Glomerular visceral epithelial cell (primary cell): ENCODE measurements around the gene LZTFL1.
A peak's percentile ranks its signal among the peaks of the same experiment; 100 is the strongest.

ENCODE experiments used
- DNase-seq: peaks from one replicate; pipeline ENCODE4 v3.0.0-alpha.2; 2016; ENCODE audit errors: extremely low spot score

LZTFL1 gene

GRCh38 chr3:45841757-45842491 is at the start of gene LZTFL1:
LZTFL1 (minus strand) TSS chr3:45842119; CDS start chr3:45841991, 128 bp downstream.
- peak; percentile 93 for DNase-seq

- DNase-seq, result peak; percentile 29
Measured at GRCh38 chr3:45890405-45890804, 48.5 kb upstream of the LZTFL1 start.

- no peak for DNase-seq
Measured at GRCh38 chr3:45889337-45889736, 47.4 kb upstream of the LZTFL1 start.

- DNase-seq, result no peak
Measured at GRCh38 chr3:45887759-45888511, 46.0 kb upstream of the LZTFL1 start.

- no peak for DNase-seq
Measured at GRCh38 chr3:45887285-45887684, 45.4 kb upstream of the LZTFL1 start.

- DNase-seq, result no peak
Measured at GRCh38 chr3:45885979-45886705, 44.2 kb upstream of the LZTFL1 start, which contains the start of gene CCR9. CCR9 (plus strand) TSS chr3:45886543; CDS start chr3:45894934, 8,391 bp downstream.

GRCh38 chr3:45884368-45885201 is 42.7 kb upstream of the LZTFL1 start:
- no peak for DNase-seq

GRCh38 chr3:45881078-45882022 is 39.4 kb upstream of the LZTFL1 start:
- DNase-seq, result no peak

- DNase-seq, result no peak
Measured at GRCh38 chr3:45880725-45881077, 38.8 kb upstream of the LZTFL1 start.

GRCh38 chr3:45878124-45878523 is 36.2 kb upstream of the LZTFL1 start:
- no peak for DNase-seq

GRCh38 chr3:45874677-45875346 is 32.9 kb upstream of the LZTFL1 start:
- DNase-seq, result no peak

GRCh38 chr3:45873638-45874037 is 31.7 kb upstream of the LZTFL1 start:
- no peak for DNase-seq

GRCh38 chr3:45873036-45873435 is 31.1 kb upstream of the LZTFL1 start:
- DNase-seq, result no peak

GRCh38 chr3:45872569-45872968 is 30.6 kb upstream of the LZTFL1 start:
- DNase-seq, result no peak

GRCh38 chr3:45871780-45872179 is 29.9 kb upstream of the LZTFL1 start:
- DNase-seq, result no peak

- DNase-seq, result no peak
Measured at GRCh38 chr3:45870099-45870498, 28.2 kb upstream of the LZTFL1 start.

- no peak for DNase-seq
Measured at GRCh38 chr3:45869638-45870037, 27.7 kb upstream of the LZTFL1 start.

GRCh38 chr3:45868650-45869049 is 26.7 kb upstream of the LZTFL1 start:
- DNase-seq, result no peak

GRCh38 chr3:45868213-45868612 is 26.3 kb upstream of the LZTFL1 start:
- no peak for DNase-seq

- DNase-seq, result no peak
Measured at GRCh38 chr3:45865563-45865962, 23.6 kb upstream of the LZTFL1 start.
